Thoracic aorta (tissue), 2 donors: ENCODE measurements around the gene FOXL3. TPM values are rescaled to one million over a fixed set of nuclear protein-coding genes. Genes with fewer than 3 reads are reported as not detected.

Source experiments
- ATAC-seq: fragments of 150-250 bp; one replicate; pipeline ENCODE4 v1.8.0; 2017; ENCODE audit warnings: low read depth; ENCODE audit not compliant: insufficient number of reproducible peaks, low FRiP score
- DNase-seq: peaks from one replicate; pipeline ENCODE4 v3.0.0-alpha.2; 2020; ENCODE audit warnings: low spot score
- H3K27ac ChIP-seq, 2 donors: fragments of 200-600 bp; sonication (generic); 1 replicate in 1 of 2; 2 replicates in 1 of 2; pipeline ENCODE4 v1.5.1; 2016; ENCODE audit warnings: mild to moderate bottlenecking in 2 of 2, moderate library complexity in 2 of 2
- H3K27me3 ChIP-seq: fragments of 200-600 bp; sonication (generic); replicated peaks from 2 replicates; pipeline ENCODE4 v1.6.0; 2016; ENCODE audit warnings: mild to moderate bottlenecking; ENCODE audit not compliant: insufficient read depth
- H3K36me3 ChIP-seq: fragments of 200-600 bp; sonication (generic); one replicate; pipeline ENCODE4 v1.5.1; 2016
- H3K4me1 ChIP-seq, 2 donors: fragments of 200-600 bp; sonication (generic); 1 replicate in 1 of 2; 2 replicates in 1 of 2; pipeline versions ENCODE4 v1.5.1 to v1.6.0; 2016; ENCODE audit warnings: low read depth in 2 of 2, mild to moderate bottlenecking in 1 of 2; ENCODE audit not compliant: control insufficient read depth in 1 of 2
- H3K4me3 ChIP-seq: fragments of 200-600 bp; sonication (generic); 2 replicates; pipeline ENCODE4 v1.5.1; 2016; ENCODE audit warnings: mild to moderate bottlenecking
- H3K9me3 ChIP-seq: fragments of 200-600 bp; sonication (generic); 2 replicates; pipeline ENCODE4 v1.5.1; 2016
- CTCF ChIP-seq: fragments of 200-600 bp; sonication (generic); IDR thresholded peaks from one replicate; pipeline ENCODE4 v1.5.1; 2019; ENCODE audit warnings: antibody characterized with exemption
- total RNA-seq, 2 donors: library from RNA; depleted of rRNA; stranded (reverse); fragments of >200 nt; gene quantifications; one replicate each; pipeline versions ENCODE4 v1.1.0 to v1.2.3, GENCODE V29; 2016

Gene FOXL3
- total RNA-seq, 2 donors from 2014 or later = not detected

GRCh38 chr7:298743-299142 is 8.8 kb downstream of the FOXL3 start:
- H3K4me3 ChIP-seq = no peak overlapping the region
- no peak for DNase-seq
- no peaks in the 10 kb centered on the region for H3K36me3 ChIP-seq
- no peaks in the 10 kb centered on the region for H3K27me3 ChIP-seq
- H3K4me1 ChIP-seq = no peaks in the 10 kb centered on the region
- no peaks in the 10 kb centered on the region for H3K9me3 ChIP-seq
- TF ChIP-seq CTCF = no peak
- H3K27ac ChIP-seq = no peak overlapping the region
- no peak for ATAC-seq

GRCh38 chr7:299169-299568 is 9.2 kb downstream of the FOXL3 start:
- ATAC-seq = no peak

GRCh38 chr7:299628-300027 is 9.7 kb downstream of the FOXL3 start:
- H3K4me1 ChIP-seq = no peaks in the 10 kb centered on the region
- DNase-seq (no peak), ATAC-seq (no peak)
- H3K27ac ChIP-seq = no peak overlapping the region
- H3K27me3 ChIP-seq = no peaks in the 10 kb centered on the region
- H3K4me3 ChIP-seq = no peak overlapping the region
- H3K9me3 ChIP-seq = no peaks in the 10 kb centered on the region
- no peak for TF ChIP-seq CTCF
- no peaks in the 10 kb centered on the region for H3K36me3 ChIP-seq

More at GRCh38 chr7:299169-299568, 9.2 kb downstream of the FOXL3 start:
- Histone ChIP-seq H3K4me3 (no peak overlapping the region), H3K4me1 (no peaks in the 10 kb centered on the region), H3K27me3 (no peaks in the 10 kb centered on the region), H3K27ac (no peak overlapping the region), H3K36me3 (no peaks in the 10 kb centered on the region), H3K9me3 (no peaks in the 10 kb centered on the region)
- DNase-seq = no peak
- TF ChIP-seq CTCF = no peak

- Histone ChIP-seq H3K4me1 (no peaks in the 10 kb centered on the region), H3K4me3 (no peak overlapping the region), H3K36me3 (no peaks in the 10 kb centered on the region), H3K27ac (no peak overlapping the region), H3K27me3 (no peaks in the 10 kb centered on the region), H3K9me3 (no peaks in the 10 kb centered on the region)
- no peak for TF ChIP-seq CTCF
- DNase-seq = no peak
- ATAC-seq = no peak
Observed at GRCh38 chr7:300048-300447, 10.1 kb downstream of the FOXL3 start.

GRCh38 chr7:300546-301290 is 10.7 kb downstream of the FOXL3 start:
- no peaks in the 10 kb centered on the region for H3K36me3 ChIP-seq
- no peak for ATAC-seq
- no peak for DNase-seq
- H3K4me1 ChIP-seq = no peaks in the 10 kb centered on the region
- no peak overlapping the region for H3K4me3 ChIP-seq
- no peaks in the 10 kb centered on the region for H3K27me3 ChIP-seq
- no peak for TF ChIP-seq CTCF
- H3K9me3 ChIP-seq = no peaks in the 10 kb centered on the region
- H3K27ac ChIP-seq = no peak overlapping the region
